HL-60 (cell line): ENCODE results near the gene RFLNA.

Experiments
- DNase-seq, 2 experiments: peaks; one replicate each; pipeline ENCODE4 v3.0.0-alpha.2; 2010 to 2020; ENCODE audit warnings: low read depth in 1 of 2, low spot score in 1 of 2
- H3K27ac ChIP-seq: fragments of 250-450 bp; sonication (Bioruptor Pico); replicated peaks from 2 replicates; pipeline ENCODE4 v1.5.1; 2020; ENCODE audit warnings: mild to moderate bottlenecking, moderate library complexity
- H3K27me3 ChIP-seq: fragments of 250-450 bp; sonication (Bioruptor Pico); 2 replicates; pipeline ENCODE4 v1.5.1; 2021; ENCODE audit warnings: mild to moderate bottlenecking, moderate library complexity; ENCODE audit not compliant: insufficient read depth, poor library complexity, severe bottlenecking
- H3K4me3 ChIP-seq: replicated peaks from 2 replicates; pipeline ENCODE4 v1.5.1; 2011; ENCODE audit warnings: mild to moderate bottlenecking, control low read depth, low read length; ENCODE audit not compliant: insufficient read depth
- GABPA ChIP-seq: IDR thresholded peaks from 2 replicates; pipeline ENCODE4 v1.6.1; 2012; ENCODE audit warnings: low read depth
- POLR2AphosphoS5 ChIP-seq: IDR thresholded peaks from 2 replicates; pipeline ENCODE4 v1.6.1; 2012; ENCODE audit warnings: low read depth
- REST ChIP-seq: IDR thresholded peaks from 2 replicates; pipeline ENCODE4 v1.6.1; 2012; ENCODE audit warnings: low read depth; ENCODE audit not compliant: insufficient replicate concordance
- SPI1 ChIP-seq: IDR thresholded peaks from 2 replicates; pipeline ENCODE4 v1.6.1; 2012; ENCODE audit warnings: low read depth, mild to moderate bottlenecking, borderline replicate concordance
- TF ChIP-seq, protein P1 (sequence below): IDR thresholded peaks from one replicate; pipeline ENCODE4 v1.5.1; 2011; ENCODE audit warnings: low read length, control low read depth, inconsistent platforms; ENCODE audit not compliant: insufficient read depth

Gene RFLNA

DNA sequence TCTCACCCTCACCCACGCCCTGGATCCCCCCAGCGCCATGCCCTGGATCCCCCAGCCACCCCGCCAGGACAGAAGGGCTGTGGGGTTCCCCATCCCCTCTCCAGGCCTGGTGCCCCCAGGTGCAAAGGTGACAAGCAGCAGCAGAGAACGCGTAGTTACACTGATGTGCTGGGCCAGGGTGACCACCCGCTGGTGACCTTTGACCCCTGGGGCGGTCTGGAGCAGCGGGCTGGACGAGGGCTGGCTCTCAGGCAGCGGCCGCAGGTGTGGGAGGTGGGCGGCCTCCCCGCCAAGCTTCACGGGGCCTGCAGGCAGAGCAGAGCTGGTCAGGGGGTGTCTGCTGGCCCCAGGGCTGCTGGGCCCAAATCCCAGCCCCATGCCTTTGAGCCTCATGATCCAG is 40.1 kb downstream of the RFLNA start:
- H3K4me3 ChIP-seq, result no peak overlapping the region
- no peak for TF ChIP-seq SPI1
- TF ChIP-seq, protein P1, sequence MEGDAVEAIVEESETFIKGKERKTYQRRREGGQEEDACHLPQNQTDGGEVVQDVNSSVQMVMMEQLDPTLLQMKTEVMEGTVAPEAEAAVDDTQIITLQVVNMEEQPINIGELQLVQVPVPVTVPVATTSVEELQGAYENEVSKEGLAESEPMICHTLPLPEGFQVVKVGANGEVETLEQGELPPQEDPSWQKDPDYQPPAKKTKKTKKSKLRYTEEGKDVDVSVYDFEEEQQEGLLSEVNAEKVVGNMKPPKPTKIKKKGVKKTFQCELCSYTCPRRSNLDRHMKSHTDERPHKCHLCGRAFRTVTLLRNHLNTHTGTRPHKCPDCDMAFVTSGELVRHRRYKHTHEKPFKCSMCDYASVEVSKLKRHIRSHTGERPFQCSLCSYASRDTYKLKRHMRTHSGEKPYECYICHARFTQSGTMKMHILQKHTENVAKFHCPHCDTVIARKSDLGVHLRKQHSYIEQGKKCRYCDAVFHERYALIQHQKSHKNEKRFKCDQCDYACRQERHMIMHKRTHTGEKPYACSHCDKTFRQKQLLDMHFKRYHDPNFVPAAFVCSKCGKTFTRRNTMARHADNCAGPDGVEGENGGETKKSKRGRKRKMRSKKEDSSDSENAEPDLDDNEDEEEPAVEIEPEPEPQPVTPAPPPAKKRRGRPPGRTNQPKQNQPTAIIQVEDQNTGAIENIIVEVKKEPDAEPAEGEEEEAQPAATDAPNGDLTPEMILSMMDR, result no peak
- no peak for TF ChIP-seq GABPA
- no peak for DNase-seq
- no peak overlapping the region for H3K27ac ChIP-seq
- no peaks in the 10 kb centered on the region for H3K27me3 ChIP-seq

GRCh38 chr12:124335426-124336183 is 40.7 kb downstream of the RFLNA start:
- Histone ChIP-seq H3K27me3 (no peaks in the 10 kb centered on the region), H3K4me3 (no peak overlapping the region), H3K27ac (no peak overlapping the region)
- DNase-seq, result no peak
- TF ChIP-seq GABPA, result no peak
- no peak for TF ChIP-seq SPI1
- no peak for TF ChIP-seq POLR2AphosphoS5

- TF ChIP-seq REST (no peak), GABPA (no peak), SPI1 (no peak), POLR2AphosphoS5 (no peak)
- TF ChIP-seq, protein P1, result no peak
These were observed 41.2 kb downstream of the RFLNA start for GRCh38 chr12:124336184-124336437.

GRCh38 chr12:124336742-124337520 is 42.0 kb downstream of the RFLNA start:
- no peak for TF ChIP-seq REST
- no peak for TF ChIP-seq SPI1
- TF ChIP-seq POLR2AphosphoS5, result no peak
- TF ChIP-seq GABPA, result no peak
- TF ChIP-seq, protein P1, result no peak
- no peak overlapping the region for H3K27ac ChIP-seq

More at GRCh38 chr12:124336184-124336437, 41.2 kb downstream of the RFLNA start:
- Histone ChIP-seq H3K27me3 (no peaks in the 10 kb centered on the region), H3K27ac (no peak overlapping the region), H3K4me3 (no peak overlapping the region)
- no peak for DNase-seq

More at GRCh38 chr12:124336742-124337520, 42.0 kb downstream of the RFLNA start:
- DNase-seq, result no peak
- Histone ChIP-seq H3K4me3 (no peak overlapping the region), H3K27me3 (no peaks in the 10 kb centered on the region)
